GM12878 (cell line): Measurements from ENCODE around the gene CCDC184. TPM values are rescaled to one million over a fixed set of nuclear protein-coding genes. Genes with fewer than 3 reads are reported as not detected.

ENCODE experiments used
- BACH1 ChIP-seq: fragments of 450-650 bp; IDR thresholded peaks from 2 replicates; pipeline ENCODE4 v1.6.1; 2017; ENCODE audit warnings: mild to moderate bottlenecking, borderline replicate concordance
- BCL11A ChIP-seq: IDR thresholded peaks from 2 replicates; pipeline ENCODE4 v1.6.1; 2011; ENCODE audit warnings: low read depth, low read length
- CHD1 ChIP-seq: IDR thresholded peaks from 2 replicates; pipeline ENCODE4 v1.6.1; 2012; ENCODE audit warnings: low read depth, low read length, improper control_type of control experiment
- CHD2 ChIP-seq: IDR thresholded peaks from 2 replicates; pipeline ENCODE4 v1.6.1; 2011; ENCODE audit warnings: low read depth, low read length, improper control_type of control experiment, borderline replicate concordance
- EGR1 ChIP-seq, 2 experiments: IDR thresholded peaks; 1 replicate in 1 of 2; 2 replicates in 1 of 2; pipeline ENCODE4 v1.6.1; 2011 to 2012; ENCODE audit warnings: low read depth in 2 of 2, low read length in 2 of 2, borderline replicate concordance in 1 of 2, mild to moderate bottlenecking in 1 of 2, moderate library complexity in 1 of 2
- FOXK2 ChIP-seq: fragments of 450-650 bp; IDR thresholded peaks from 2 replicates; pipeline ENCODE4 v1.6.1; 2017; ENCODE audit warnings: mild to moderate bottlenecking, moderate library complexity
- MTA3 ChIP-seq: IDR thresholded peaks from 2 replicates; pipeline ENCODE4 v1.6.1; 2012; ENCODE audit warnings: low read length, inconsistent platforms, borderline replicate concordance
- MXI1 ChIP-seq: fragments of 150-350 bp; IDR thresholded peaks from 2 replicates; pipeline ENCODE4 v1.6.1; 2011; ENCODE audit warnings: low read depth, mild to moderate bottlenecking, inconsistent platforms, low read length, improper control_type of control experiment
- NFXL1 ChIP-seq: fragments of 450-650 bp; IDR thresholded peaks from 2 replicates; pipeline ENCODE4 v1.6.1; 2017; ENCODE audit warnings: antibody characterized with exemption, mild to moderate bottlenecking, borderline replicate concordance
- NR2F1 ChIP-seq: fragments of 450-650 bp; conservative IDR thresholded peaks from 2 replicates; pipeline ENCODE4 v1.6.1; 2017; ENCODE audit warnings: mild to moderate bottlenecking
- POLR2AphosphoS2 ChIP-seq: IDR thresholded peaks from 2 replicates; pipeline ENCODE4 v1.6.1; 2011; ENCODE audit warnings: low read depth, mild to moderate bottlenecking, low read length, improper control_type of control experiment, moderate library complexity
- POLR2AphosphoS5 ChIP-seq: IDR thresholded peaks from 2 replicates; pipeline ENCODE4 v1.6.1; 2011; ENCODE audit warnings: mild to moderate bottlenecking, low read length, inconsistent platforms
- RAD21 ChIP-seq: IDR thresholded peaks from 2 replicates; pipeline ENCODE4 v1.6.1; 2011; ENCODE audit warnings: mild to moderate bottlenecking, low read depth, low read length, moderate library complexity; ENCODE audit not compliant: insufficient read depth
- SP1 ChIP-seq: IDR thresholded peaks from one replicate; pipeline ENCODE4 v1.6.1; 2011; ENCODE audit warnings: low read depth, low read length
- TCF12 ChIP-seq: IDR thresholded peaks from 2 replicates; pipeline ENCODE4 v1.6.1; 2011; ENCODE audit warnings: low read depth, mild to moderate bottlenecking, low read length
- YY1 ChIP-seq: IDR thresholded peaks from 2 replicates; pipeline ENCODE4 v1.6.1; 2011; ENCODE audit warnings: low read depth, mild to moderate bottlenecking, low read length
- ZNF24 ChIP-seq: fragments of 450-650 bp; IDR thresholded peaks from 2 replicates; pipeline ENCODE4 v1.6.1; 2017; ENCODE audit warnings: antibody characterized with exemption, mild to moderate bottlenecking
- polyA plus RNA-seq, 11 experiments: library from polyadenylated mRNA; depleted of rRNA in 4 of 11; unstranded in 6 of 11; stranded (reverse) in 5 of 11; fragments of >200 nt; fragmentation: Nextera tagmentation in 4 of 11; fragmentation: Illumina TruSeq in 1 of 11; extraction: Ambion mirVana in 4 of 11; extraction: Trizol in 1 of 11; gene quantifications; 1 replicate in 1 of 11; 2 replicates in 10 of 11; pipeline versions ENCODE4 v1.2.1 to v1.2.3, GENCODE V29; 2011 to 2016; ENCODE audit warnings: inconsistent platforms in 2 of 11, missing spikeins in 2 of 11, low read depth in 1 of 11
- total RNA-seq, 4 experiments: library from RNA; depleted of rRNA in 3 of 4; stranded (reverse); fragments of >200 nt in 3 of 4; fragmentation: Illumina TruSeq in 1 of 4; extraction: Trizol in 1 of 4; gene quantifications; 2 replicates each; pipeline versions ENCODE4 v1.2.1 to v1.2.3, GENCODE V29; 2013 to 2021
- TF ChIP-seq, protein P1 (sequence below): IDR thresholded peaks from 2 replicates; pipeline ENCODE4 v1.6.1; 2011; ENCODE audit warnings: borderline replicate concordance, low read depth, mild to moderate bottlenecking, moderate library complexity, low read length; ENCODE audit not compliant: insufficient read depth, poor library complexity, severe bottlenecking
- TF ChIP-seq, protein P2 (sequence below): fragments of 450-650 bp; IDR thresholded peaks from 2 replicates; pipeline ENCODE4 v1.6.1; 2017; ENCODE audit warnings: mild to moderate bottlenecking, low read depth, inconsistent platforms; ENCODE audit not compliant: poor library complexity, severe bottlenecking
- TF ChIP-seq, protein P3 (sequence below): IDR thresholded peaks from 2 replicates; pipeline ENCODE4 v1.6.1; 2011; ENCODE audit warnings: low read depth, low read length, improper control_type of control experiment, borderline replicate concordance
- TF ChIP-seq, protein P4 (sequence below): fragments of 450-650 bp; formaldehyde crosslinking; IDR thresholded peaks from 2 replicates; pipeline ENCODE4 v1.4.0; 2020; ENCODE audit warnings: mild to moderate bottlenecking, moderate library complexity

CCDC184 gene
- total and polyA plus RNA-seq, 10 of the 15 experiments (the other 5 are each of a cell fraction or from before 2014, with no cell fraction given), result not detected

DNA sequence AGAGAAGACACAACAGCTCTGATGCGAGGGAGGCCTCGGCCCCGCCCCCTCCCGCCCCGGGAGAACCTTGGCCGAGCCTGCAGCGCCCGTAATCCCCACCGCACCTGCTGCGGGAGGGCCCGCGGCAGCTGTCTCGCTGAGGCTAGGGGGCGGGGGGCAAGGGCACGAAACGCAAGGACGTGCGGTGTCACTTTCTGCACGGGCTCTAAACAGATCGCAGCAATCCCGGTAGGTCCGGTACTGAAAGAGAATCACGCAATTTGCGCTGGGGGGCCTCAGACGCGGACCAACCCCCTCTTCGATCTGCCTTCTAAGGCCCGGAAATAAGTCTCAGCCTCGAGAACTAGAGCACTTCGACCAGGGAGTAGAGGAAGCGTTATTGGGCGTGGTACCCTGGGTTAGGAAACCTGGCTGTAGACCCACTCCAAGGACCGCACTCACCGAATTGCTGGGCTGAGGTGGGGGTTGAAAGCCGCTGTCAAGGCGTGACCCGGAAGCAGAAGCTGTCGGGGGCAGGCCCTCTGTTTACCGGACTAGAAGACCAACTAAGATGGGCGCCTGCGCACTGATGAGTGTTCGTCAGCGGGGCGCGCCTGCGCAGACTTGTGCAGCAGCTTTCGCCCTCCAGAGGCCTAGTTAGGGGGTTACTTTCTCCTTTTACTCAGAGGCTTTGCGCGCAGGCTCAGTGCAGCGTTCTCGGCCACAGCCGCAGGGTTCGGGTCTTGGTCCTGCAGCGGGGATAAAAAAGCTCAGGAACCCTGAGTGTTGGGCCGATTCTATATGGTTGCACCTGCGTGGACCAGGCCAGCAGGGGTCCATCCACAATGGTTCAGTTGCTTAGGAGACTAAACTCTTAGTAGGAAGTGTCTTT is 26.2 kb upstream of the CCDC184 start, which contains the start of gene ASB8 (continued):
- TF ChIP-seq EGR1 (IDR thresholded peaks at IDR 0.05; ENCODE audit: borderline replicate concordance in 1 of 2, low read depth in 2 of 2, low read length in 2 of 2), result no peak
- TF ChIP-seq CHD2, result peak; percentile 72; the same call in 1 of the 2 replicates
- peak; percentile 88 for TF ChIP-seq FOXK2
- peak; percentile 13 for TF ChIP-seq SP1
- TF ChIP-seq, protein P1, sequence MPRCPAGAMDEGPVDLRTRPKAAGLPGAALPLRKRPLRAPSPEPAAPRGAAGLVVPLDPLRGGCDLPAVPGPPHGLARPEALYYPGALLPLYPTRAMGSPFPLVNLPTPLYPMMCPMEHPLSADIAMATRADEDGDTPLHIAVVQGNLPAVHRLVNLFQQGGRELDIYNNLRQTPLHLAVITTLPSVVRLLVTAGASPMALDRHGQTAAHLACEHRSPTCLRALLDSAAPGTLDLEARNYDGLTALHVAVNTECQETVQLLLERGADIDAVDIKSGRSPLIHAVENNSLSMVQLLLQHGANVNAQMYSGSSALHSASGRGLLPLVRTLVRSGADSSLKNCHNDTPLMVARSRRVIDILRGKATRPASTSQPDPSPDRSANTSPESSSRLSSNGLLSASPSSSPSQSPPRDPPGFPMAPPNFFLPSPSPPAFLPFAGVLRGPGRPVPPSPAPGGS, result no peak
- 0 out of 2 replicates have a peak, but pooled peaks have one; percentile 6 for TF ChIP-seq BCL11A
- TF ChIP-seq MTA3, result no peak
- TF ChIP-seq NFXL1, result no peak
- TF ChIP-seq, protein P2, sequence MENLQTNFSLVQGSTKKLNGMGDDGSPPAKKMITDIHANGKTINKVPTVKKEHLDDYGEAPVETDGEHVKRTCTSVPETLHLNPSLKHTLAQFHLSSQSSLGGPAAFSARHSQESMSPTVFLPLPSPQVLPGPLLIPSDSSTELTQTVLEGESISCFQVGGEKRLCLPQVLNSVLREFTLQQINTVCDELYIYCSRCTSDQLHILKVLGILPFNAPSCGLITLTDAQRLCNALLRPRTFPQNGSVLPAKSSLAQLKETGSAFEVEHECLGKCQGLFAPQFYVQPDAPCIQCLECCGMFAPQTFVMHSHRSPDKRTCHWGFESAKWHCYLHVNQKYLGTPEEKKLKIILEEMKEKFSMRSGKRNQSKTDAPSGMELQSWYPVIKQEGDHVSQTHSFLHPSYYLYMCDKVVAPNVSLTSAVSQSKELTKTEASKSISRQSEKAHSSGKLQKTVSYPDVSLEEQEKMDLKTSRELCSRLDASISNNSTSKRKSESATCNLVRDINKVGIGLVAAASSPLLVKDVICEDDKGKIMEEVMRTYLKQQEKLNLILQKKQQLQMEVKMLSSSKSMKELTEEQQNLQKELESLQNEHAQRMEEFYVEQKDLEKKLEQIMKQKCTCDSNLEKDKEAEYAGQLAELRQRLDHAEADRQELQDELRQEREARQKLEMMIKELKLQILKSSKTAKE, result no peak
- peak; percentile 61 for TF ChIP-seq POLR2AphosphoS2
- TF ChIP-seq CHD1, result no peak
- TF ChIP-seq RAD21, result no peak
- peak; percentile 88 for TF ChIP-seq NR2F1
- TF ChIP-seq MXI1, result peak; percentile 57; the same call in 1 of the 2 replicates
- TF ChIP-seq, protein P3, sequence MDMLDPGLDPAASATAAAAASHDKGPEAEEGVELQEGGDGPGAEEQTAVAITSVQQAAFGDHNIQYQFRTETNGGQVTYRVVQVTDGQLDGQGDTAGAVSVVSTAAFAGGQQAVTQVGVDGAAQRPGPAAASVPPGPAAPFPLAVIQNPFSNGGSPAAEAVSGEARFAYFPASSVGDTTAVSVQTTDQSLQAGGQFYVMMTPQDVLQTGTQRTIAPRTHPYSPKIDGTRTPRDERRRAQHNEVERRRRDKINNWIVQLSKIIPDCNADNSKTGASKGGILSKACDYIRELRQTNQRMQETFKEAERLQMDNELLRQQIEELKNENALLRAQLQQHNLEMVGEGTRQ, result no peak
- 0 out of 2 replicates have a peak, but pooled peaks have one; percentile 19 for TF ChIP-seq BACH1
- TF ChIP-seq TCF12, result 0 out of 2 replicates have a peak, but pooled peaks have one; percentile 50
- TF ChIP-seq, protein P4, sequence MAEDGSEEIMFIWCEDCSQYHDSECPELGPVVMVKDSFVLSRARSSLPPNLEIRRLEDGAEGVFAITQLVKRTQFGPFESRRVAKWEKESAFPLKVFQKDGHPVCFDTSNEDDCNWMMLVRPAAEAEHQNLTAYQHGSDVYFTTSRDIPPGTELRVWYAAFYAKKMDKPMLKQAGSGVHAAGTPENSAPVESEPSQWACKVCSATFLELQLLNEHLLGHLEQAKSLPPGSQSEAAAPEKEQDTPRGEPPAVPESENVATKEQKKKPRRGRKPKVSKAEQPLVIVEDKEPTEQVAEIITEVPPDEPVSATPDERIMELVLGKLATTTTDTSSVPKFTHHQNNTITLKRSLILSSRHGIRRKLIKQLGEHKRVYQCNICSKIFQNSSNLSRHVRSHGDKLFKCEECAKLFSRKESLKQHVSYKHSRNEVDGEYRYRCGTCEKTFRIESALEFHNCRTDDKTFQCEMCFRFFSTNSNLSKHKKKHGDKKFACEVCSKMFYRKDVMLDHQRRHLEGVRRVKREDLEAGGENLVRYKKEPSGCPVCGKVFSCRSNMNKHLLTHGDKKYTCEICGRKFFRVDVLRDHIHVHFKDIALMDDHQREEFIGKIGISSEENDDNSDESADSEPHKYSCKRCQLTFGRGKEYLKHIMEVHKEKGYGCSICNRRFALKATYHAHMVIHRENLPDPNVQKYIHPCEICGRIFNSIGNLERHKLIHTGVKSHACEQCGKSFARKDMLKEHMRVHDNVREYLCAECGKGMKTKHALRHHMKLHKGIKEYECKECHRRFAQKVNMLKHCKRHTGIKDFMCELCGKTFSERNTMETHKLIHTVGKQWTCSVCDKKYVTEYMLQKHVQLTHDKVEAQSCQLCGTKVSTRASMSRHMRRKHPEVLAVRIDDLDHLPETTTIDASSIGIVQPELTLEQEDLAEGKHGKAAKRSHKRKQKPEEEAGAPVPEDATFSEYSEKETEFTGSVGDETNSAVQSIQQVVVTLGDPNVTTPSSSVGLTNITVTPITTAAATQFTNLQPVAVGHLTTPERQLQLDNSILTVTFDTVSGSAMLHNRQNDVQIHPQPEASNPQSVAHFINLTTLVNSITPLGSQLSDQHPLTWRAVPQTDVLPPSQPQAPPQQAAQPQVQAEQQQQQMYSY, result no peak
- peak; percentile 82 for TF ChIP-seq POLR2AphosphoS5
- TF ChIP-seq YY1, result peak; percentile 43; the same call in 1 of the 2 replicates
- no peak for TF ChIP-seq ZNF24
